Cortex of kidney (tissue), 1 donor: ENCODE measurements around the gene TTC9C.
"Not testable (repeated sequence)": the region's sequence is repeated elsewhere in the genome, so short reads cannot be mapped to it uniquely, and the experiment has no call there.

Experiments
- DNase-seq: peaks from one replicate; lab custom pipeline; 2025; lab: John Stamatoyannopoulos, UW

TTC9C gene

DNA sequence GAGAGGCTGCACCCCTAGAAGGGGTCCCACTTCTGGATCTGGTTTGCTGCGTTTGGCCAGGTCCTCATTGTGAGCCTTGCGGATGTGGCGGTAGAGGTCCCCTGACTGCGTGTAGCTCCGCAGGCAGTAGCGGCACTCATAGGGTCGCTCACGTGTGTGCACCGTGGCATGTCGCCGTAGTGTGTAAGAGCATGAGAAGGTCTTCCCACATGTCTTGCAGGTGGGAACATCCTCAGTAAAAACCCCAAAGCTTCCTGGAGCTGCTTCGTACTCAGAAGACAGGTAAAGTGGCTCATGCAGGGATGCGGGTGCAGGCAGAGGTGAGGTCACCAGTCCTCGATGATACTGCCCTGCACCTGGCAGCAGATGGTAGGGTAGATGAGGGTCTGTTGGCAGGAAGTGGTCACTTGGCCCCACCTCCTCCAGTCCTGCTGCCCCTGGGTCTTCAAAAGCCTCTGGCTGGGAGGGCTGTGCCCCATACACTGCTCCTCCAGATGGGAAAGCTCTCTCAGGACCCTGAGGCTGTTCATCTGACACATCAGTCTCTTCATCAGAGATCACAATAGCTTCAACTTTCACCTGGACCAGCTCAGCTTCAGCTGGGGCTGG is 24.0 kb downstream of the TTC9C start:
- no peak for DNase-seq

GRCh38 chr11:62752994-62753735 is 24.9 kb downstream of the TTC9C start:
- DNase-seq: no peak

DNA sequence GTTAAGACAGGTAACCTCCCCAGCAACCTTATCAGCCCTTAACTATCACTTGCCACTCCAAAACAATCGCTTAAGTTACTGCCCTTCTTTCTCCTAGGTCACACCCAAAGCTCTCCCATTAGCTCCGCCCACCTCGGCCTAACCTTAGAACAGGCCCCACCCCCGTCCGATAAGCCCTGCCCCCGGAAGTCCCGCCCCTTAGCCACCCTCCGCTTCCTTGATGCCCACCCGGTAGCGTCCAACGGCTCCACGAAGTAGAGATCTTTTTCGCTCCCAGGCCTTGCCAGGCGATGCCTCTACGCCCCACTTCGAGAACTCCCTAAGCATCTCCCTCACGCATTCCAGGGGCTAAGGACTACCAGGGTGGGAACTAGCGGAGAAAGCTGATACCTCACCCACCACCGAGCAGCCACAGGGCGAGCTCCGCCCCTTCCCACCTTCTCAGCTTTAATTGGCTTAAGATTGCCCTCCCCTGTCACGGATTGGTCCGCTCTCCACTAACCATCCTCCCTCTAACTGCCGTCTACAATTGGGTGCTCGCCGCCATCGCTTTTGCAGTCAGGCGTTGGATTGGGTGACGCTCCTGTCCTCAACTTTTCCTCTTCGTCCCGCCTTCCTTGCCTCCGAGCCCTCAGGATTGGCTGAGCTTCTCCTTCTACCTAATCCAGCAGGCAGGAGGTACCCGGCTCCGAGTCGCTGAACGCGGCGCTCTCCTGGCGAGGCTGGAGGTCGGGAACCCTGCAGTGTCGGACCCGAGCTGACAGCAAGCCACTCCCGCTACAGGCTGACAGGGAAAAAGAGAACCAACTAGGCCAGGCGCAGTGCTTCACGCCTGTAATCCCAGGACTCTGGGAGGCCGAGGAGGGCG is 25.7 kb downstream of the TTC9C start, which contains the start of gene ZBTB3:
Gene ZBTB3 (minus strand): TSS at position 425 of the 868 bp plus-strand sequence. CDS start 496 bp downstream, outside the sequence.
- no peak for DNase-seq

GRCh38 chr11:62755086-62755615 is 26.9 kb downstream of the TTC9C start:
- DNase-seq: no peak

- DNase-seq: no peak
Observed at GRCh38 chr11:62757846-62758788, 29.8 kb downstream of the TTC9C start.

DNA sequence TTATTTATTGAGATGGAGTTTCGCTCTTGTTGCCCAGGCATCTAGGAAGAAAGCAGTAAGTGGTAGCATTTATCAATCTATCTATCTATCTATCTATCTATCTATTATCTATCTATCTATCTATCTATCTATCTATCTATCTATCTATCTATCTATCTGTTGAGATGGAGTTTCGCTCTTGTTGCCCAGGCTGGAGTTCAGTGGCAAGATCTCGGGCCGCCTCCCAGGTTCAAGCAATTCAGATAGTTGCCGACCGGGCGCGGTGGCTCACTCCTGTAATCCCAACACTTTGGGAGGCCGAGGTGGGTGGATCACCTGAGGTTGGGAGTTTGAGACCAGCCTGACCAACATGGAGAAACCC is 32.6 kb downstream of the TTC9C start:
- not testable (repeated sequence) for DNase-seq

- no peak for DNase-seq
Observed at GRCh38 chr11:62770778-62771143, 42.5 kb downstream of the TTC9C start.

GRCh38 chr11:62771144-62772021 is 43.1 kb downstream of the TTC9C start, which contains the start of gene TAF6L:
TSS of gene TAF6L (plus strand) at chr11:62771396. CDS start at chr11:62775784, 4,388 bp downstream.
- DNase-seq: no peak

- DNase-seq: no peak
Observed at GRCh38 chr11:62774407-62774806, 46.1 kb downstream of the TTC9C start.

- DNase-seq: no peak
Observed at GRCh38 chr11:62775646-62776045, 47.4 kb downstream of the TTC9C start.

- no peak for DNase-seq
Observed at GRCh38 chr11:62777389-62777788, 49.1 kb downstream of the TTC9C start.

- no peak for DNase-seq
Observed at GRCh38 chr11:62778441-62778840, 50.2 kb downstream of the TTC9C start.

DNA sequence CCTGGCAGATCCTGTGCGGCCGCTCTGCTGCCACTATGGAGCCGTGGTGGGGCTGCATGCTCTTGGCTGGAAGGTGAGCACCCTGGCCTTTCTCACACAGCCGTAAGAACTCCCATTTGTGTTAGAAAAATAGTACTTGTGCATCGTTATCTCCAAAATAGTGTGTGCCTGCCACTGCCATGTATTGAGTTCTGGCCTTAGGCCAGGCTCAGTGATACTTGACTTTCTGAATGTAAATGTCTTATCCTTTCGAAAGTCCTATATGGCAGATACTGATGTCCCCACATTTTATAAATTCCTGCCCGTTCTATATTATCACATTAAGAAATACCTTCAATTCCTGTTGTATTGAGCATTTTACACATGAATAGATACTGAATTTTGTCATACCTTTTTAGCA is 54.5 kb downstream of the TTC9C start:
- DNase-seq: no peak

- DNase-seq: peak; percentile 33
Observed at GRCh38 chr11:62786318-62787004, 58.2 kb downstream of the TTC9C start.

- no peak for DNase-seq
Observed at GRCh38 chr11:62787005-62787759, 58.9 kb downstream of the TTC9C start, which contains the start of gene TMEM179B. TSS of gene TMEM179B (plus strand) at chr11:62787402. CDS start at chr11:62787432, 30 bp downstream.
